Measurements from ENCODE around the gene UBE2G2. TPM values are rescaled to one million over a fixed set of nuclear protein-coding genes. Genes with fewer than 3 reads are reported as not detected.
"Not testable (repeated sequence)": the region's sequence is repeated elsewhere in the genome, so short reads cannot be mapped to it uniquely, and the experiment has no call there.

Gene UBE2G2
- total RNA-seq, 1 experiment from 2014 or later: 68.3 TPM

DNA sequence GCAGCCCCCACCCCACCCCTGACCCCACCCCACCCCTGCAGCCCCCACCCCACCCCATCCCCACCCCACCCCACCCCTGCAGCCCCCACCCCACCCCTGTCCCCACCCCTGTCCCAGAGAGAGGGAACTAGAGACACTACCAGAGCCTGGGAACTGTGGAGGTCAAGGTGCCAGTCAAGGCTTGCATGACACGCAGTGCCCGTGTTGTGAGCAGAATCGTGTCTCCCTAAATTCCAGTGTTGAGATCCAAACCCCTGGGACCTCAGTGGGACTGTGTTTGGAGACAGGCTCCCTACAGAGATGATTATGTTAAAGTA lies 34.7 kb upstream of the UBE2G2 start:
- DNase-seq (ENCODE audit: low spot score): no peak

DNA sequence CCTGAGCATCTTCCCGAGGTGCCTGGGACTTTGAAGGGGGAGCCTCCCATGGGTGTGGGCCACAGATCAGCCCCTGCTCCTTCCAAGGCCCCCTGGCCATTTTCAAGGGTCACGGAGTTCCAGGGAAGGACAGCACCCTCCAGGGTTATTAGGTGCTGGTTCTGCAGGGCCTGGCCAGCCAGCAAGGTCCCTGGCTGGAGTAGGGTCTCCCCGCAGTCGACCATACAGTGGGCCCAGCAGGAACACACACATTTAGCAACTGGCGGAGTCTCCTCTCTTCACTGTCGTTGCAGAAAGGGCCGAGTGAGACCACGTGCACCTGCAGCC lies 34.0 kb upstream of the UBE2G2 start:
- DNase-seq (ENCODE audit: low spot score): no peak

DNA sequence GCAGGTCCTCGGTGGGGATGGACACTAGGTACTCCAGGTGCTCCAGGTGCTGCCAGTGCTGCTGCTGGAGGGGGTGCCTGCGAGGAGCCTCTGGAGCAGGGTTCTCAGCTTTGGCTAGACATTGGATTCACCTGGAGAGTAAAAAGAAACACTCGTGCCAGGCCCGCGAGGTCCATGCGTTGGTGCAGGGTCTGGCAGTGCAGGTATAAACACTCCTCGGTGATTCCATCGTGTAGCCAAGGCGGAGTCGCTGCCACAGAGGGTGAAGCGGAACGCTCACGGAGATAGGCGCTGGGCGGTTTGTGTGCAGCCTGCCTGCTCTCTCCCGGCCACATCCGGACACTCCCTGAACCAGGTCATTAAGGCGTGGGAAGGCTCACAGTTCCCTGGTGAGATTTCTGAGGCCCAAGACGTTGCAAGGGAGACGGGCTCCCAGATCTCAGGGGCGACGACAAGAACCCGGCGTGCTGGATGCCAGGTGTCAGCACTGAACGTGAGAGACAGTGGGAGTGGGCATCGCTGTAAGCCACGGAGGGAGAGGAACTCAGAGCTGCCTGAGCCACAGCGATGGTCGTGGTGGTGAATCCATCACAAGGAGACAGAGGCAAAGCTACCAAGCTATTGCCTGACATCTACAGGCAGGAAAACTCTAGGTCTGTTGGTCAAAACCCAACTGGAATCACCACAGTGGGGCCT lies 33.5 kb upstream of the UBE2G2 start:
- no peak for DNase-seq (ENCODE audit: low spot score)

DNA sequence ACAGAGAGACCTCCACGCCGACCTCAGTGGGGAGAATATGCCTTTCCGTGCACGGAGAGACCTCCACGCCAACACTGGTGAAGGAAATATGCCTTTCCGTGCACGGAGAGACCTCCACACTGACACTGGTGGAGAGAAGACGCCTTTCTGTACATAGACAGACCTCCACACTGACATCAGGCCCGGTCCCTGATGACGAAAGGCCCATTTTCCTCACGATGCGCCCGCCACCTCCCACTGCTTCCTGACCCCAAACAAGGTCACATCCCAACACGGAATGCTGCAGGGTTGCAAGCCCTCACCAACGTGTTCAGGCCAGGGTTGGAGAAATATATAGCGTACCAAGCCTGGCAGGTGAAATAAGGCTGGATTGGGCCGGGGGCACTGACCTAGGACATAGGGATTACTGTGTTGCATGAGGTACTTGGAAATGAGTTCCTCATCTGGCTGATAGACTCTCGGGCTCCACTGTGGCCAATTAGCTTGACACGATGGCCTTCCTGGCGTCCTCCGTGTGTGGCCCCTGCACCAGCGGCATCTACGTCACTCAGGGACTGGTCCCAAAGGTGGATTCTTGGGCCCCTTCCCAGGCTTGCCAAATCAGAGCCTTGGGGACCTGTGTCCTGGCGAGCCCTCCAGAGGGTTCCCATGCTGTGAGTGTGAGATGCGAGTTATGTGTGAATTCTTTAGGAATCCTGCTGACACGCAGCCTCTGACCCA lies 32.8 kb upstream of the UBE2G2 start:
- DNase-seq (ENCODE audit: low spot score): no peak

DNA sequence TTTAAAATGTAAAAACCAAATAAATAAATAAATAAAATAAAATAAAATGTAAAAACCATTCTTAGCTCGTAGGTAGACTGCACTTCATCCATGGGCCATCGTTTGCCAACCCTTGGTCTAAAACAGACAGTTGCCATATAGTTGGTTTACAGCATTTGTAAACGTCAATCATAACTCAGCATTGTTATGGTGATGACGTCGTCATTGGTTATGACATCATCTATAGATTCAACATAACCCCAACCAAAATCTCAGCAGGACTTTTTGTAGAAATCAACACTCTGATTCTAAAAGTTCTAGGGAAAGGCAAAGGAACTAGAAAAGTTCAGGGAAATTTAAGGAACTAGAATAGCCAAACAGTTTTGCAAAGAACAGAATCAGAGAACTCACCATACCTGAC lies 32.0 kb upstream of the UBE2G2 start:
- DNase-seq (ENCODE audit: low spot score): no peak

DNA sequence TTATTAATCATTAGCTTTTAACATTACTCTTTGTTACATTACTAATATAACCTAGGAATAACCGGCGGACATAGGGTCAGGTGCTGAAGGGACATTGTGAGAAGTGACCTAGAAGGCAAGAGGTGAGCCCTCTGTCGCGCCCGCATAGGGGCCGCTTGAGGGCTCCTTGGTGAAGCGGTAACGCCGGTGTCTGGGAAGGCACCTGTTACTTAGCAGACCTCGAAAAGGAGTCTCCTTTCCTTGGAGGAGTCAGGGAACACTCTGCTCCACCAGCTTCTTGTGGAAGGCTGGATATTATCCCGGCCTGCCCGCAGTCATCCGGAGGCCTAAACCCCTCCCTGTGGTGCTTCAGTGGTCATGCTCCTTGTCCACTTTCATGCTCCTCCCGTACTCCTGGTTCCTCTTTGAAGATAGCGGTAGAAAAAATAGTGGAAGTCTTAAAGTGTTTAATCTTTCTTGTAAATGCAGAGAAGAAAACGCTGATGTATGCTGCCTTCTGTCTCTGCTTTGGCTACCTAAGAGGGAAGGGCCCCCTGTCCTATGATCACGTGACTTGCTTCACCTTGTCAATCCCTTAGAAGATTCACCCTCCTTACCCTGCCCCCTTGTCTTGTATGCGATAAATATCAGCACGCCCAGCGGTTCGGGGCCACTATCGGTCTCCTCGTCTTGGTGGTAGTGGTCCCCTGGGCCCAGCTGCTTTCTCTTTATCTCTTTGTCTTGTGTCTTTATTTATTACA lies 31.1 kb upstream of the UBE2G2 start:
- DNase-seq (ENCODE audit: low spot score): not testable (repeated sequence)

DNA sequence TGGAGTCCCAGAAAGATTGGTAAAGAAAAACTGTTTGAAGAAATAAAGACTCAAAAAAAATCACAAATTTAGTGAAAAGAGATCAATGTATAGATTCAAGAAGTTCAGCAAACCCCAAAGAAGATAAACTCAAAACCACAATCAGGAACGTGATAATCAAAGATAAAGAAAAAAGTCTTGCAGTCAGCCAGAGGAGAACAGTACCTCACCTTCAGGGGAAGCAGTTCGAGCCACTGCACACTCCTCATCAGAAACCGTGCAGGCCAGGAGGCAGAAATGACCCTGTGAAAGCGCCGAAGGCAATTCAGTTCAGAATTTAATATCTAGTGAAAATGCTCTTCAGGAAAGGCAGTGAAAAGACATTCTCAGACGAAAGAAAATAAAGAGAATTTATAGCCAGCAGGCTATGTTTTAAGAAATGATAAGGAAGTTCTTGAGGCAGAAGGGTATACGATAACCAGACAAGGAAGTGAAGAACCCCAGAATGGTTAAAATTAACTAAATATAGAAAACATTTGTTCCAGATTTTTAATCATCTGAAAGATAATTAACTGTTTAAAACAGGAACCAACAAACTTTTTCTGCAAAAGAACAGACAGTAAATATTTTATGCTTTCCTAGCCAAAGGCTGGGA lies 29.7 kb upstream of the UBE2G2 start:
- DNase-seq (ENCODE audit: low spot score): no peak

DNA sequence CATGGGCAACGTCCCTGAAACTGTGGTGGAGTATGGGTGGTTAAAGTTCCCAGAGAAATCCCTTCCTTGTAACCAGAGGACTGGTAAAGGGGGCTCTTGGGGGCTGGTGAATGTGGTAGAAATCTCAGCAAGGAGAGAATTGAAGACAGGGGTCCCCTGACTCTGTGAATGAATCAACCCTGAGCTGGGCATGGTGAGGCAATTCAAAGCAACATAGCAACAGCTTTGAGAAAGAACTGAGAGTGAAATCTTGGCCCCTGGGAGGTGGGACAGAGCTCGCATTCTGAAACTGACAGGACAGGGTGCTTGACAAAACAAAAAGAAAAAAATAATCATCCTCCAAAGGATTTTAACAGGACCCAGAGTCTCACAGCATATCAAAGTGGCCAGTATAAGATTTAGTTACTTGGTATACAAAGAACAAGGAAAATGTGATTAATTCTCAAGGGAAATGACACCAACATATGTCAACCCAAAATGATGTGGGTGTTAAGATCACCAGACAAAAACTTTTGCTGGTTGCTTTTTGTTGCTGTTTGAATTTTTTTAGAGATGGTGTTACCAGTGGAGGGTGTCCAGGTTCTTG lies 28.0 kb upstream of the UBE2G2 start:
- DNase-seq (ENCODE audit: low spot score): no peak

DNA sequence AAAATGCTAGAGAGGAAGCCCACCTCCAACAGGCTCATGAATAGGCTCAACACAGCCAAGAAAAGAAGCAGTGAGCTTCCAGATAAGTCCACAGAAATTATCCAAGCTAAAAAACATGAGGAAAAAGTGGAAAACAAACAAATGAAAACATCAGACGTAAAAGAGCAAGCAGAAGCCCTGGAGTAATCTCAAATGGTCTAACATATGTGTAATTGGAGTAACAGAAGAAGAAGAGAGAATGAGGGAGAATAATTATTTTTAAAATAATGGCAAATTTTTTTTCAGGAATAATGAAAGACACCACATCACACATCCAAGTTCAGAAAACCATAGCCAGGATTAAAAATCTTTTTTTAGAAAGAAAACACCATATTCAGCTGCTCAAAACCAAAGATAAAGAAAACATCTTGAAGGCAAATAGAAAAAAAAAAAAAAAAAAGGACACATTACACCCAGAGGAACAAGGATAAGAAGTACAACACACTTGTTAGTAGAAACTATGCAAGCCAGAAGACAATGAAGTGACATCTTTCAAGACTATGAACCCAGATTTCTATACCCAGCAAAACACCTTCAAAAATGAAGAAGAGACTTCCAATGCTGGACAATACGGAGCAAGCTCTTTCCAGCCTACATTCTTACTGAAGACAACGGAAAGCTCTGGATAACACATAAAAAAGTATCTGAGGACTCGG lies 26.9 kb upstream of the UBE2G2 start:
- DNase-seq (ENCODE audit: low spot score): no peak

DNA sequence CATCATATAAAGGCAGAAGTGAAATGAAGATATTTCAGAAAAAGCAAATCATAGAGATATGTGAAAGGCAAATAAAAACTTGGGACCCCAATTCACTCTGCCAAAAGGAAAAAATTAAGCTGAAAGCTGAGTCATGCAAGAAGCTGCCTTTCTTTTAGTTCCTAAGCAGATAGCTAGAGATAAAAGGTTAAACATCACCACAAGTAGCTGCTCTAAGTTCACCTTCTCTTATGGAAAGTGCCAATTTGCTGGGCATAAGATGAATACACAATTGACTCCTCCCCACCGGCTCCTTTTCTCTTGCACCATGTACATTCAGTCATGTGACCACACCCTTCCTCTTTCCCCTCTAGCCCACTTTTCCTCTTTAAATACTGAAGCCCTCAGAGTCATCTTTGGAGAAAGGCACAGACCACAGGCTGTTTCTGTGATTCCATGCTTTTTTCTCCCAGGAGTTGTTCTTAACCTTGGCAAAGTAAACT lies 21.6 kb upstream of the UBE2G2 start:
- DNase-seq (ENCODE audit: low spot score): no peak

DNA sequence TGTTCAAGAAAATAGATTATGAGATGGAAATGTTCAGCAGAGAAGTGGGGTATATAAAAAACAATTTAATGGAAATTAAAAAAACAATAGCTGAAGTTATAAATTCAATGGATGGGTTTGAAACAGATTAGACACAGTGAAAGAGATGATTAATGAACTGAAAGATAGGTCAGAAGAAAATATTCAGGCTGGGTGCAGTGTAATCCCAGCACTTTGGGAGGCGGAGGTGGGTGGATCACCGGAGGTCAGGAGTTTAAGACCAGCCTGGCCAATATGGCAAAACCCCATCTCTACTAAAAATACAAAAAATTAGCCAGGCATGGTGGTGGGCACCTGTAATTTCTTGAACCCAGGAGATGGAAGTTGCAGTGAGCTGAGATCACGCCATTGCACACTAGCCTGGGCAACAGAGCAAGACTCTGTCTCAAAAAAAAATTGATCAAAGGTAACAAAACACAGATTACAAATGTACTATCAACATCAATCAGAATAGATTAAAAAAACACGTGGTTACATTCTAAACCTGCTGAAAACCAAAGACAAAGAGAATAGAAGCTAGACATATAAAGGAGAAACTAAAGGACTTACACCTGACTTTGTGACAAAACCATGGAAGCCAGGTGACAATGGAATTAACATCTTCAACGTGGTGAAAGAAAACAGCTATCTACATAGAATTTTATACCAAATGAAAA lies 21.0 kb upstream of the UBE2G2 start:
- DNase-seq (ENCODE audit: low spot score): no peak

DNA sequence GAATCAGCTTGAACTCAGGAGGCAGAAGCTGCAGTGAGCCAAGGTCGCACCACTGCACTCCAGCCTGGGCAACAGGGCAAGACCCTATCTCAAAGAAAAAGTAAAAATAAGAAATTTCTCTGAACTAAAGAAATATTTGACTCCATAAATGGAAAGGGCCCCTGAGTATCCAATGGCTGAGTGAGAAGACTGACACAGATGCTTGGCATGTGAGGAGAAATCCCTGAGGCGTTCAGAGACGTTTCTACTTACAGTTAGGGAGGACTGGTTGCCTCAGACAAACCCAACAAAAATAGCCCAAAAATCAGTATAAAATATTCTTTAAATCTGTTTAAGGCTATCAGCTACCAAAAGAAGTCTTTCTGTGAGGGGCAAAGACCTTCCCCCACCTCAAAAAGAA lies 19.2 kb upstream of the UBE2G2 start:
- DNase-seq (ENCODE audit: low spot score): no peak

DNA sequence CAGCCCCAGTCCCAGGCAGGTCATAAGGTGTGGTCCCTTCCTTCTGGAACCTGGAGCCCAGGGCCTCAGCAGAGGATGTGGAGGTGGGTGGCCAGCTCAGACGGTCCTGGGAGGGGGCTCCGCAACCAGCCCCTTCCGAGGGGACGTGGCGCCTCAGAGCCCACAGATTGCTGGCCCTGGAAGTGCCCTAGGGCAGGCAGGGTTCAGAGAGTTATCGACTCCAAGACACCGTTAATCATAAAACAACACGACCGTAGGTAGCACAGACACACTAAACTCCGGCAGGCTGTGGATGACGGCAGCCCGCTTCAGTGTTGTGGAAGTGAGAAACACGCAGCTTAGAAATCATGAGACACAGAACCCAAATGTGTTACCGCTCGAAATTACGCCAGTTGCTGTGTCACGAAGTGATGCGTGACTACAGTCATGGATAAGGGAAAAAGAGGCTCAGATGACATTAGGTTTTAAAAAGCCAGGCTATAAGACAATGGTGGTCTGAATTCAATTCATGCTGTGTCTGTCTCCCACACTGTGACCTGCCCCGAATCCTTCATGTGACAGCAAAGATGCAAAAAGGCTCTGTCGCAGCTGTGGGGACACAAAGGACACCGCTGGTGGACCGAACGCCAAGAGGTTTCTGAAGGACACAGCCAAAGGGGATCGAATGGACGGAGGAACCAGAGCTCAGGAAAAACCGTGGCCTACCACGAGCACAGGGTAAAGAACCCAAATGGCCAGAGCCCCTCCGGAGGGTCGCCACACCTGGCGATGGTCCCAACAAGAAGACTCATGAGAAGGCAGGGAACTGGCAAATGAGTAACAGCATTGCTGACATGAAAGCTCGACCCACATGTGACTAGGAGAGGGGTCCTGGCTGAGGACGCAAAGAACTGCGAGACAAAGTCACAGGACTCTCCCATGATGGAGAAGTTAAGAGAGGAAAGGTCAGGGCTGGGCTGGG lies 17.9 kb upstream of the UBE2G2 start:
- no peak for DNase-seq (ENCODE audit: low spot score)

DNA sequence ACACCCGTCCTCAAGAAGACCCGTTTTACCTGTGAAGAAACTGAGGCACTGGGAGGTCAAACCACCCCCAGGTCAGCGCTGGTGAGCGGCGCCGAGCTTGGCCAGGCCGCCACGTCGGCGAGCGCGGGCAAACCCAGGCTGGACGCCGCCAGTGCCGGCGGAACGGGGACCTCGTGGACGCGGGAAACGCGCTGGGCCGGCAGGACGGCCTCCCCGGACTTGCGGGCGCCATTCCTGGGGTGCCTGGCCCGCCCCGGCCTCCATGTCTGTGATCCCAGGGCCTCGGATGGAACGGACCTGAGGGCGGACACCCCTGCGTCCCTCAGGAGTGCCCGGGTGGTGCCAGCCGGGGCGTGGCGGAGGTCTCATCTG lies 17.0 kb upstream of the UBE2G2 start:
- DNase-seq (ENCODE audit: low spot score): no peak

DNA sequence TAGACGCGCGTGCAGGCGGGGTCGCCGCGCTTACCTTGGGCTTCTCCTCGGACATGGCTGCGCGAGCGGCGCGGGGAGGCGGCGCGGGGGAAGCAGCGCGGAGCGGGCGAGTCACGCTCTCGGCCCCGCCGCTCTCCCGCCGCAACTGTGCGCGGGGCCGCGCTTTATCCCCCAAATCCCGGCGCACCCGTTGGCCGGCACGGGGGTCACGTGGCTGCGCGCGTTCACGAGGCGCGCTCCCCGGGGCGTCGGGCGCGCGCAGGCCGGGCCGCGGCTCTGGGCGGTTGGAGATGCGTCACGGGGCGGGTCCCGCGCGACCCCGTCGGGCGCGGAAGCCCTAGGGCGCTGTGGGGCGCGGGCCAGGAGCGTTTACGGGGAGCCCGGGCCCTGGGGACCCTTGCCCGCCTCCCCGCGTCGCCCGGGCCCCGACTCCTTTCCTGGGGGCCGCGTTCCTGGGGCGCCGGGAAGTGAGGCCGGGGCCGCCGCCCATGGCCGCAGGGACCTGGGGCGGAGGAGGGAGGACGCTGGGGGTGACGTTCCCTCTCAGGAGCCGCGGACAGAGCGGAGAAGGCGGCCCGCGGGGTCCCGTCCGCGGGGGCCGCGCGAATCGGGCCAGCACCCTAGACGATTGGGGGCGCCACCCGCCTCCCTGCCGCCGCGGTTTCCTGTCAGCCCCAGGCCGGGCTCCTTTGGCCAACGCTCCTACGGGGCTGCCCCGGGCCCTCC lies 16.5 kb upstream of the UBE2G2 start, which contains the start of gene SUMO3:
TSS of gene SUMO3 (minus strand) at position 149 of the 726 bp plus-strand sequence. CDS start at position 55, 94 bp downstream.
- peak; percentile 40 for DNase-seq (ENCODE audit: low spot score)

DNA sequence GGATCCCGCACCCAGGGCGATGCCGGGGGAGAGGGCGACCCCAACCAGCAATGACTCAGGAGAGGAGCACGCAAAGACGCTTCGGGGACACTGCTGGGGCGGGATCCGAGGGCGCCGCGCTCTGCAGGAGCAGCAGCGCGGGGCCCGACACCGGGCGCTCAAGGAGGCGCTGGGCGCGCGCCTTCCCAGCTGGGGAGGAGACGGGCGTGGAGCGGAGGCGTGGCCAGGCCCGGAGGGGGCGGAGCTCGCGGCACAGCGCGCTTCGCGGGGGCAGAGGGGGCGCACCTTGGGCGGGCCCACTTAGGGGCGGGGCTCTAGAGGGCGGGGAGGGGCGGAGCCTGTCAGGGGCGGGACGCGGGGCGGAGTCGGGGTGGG lies 15.9 kb upstream of the UBE2G2 start:
- peak; percentile 60 for DNase-seq (ENCODE audit: low spot score)

DNA sequence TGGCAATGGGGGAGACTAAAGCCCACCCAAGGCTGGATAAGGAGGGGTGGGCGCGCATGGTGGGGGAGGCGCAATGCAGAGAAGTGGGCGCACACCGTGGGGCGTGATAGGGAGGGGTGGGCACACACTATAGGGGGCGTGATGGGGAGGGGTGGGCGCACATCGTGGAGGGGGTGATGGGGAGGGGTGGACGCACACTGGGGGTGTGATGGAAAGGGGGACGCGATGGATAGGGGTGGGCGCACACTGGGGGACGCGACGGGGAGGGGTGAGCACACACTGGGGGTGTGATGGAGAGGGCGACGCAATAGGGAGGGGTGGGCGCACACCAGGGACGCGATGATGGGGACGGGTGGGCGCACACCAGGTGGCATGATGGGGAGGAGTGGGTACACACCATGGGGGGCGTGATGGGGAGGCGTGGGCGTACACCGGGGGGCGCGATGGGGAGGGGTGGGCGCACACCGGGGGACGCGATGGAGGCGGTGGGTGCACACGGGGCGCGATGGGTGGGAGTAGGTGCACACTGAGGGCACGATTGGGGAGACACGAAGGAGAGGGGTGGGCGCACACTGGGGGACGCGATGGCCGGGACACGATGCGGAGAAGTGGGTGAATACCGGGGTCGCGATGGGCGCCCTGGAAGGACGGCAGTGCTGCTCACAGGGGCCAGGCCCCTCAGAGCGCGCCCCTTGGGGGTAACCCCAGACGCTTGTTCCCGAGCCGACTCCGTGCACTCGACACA lies 15.3 kb upstream of the UBE2G2 start:
- DNase-seq (ENCODE audit: low spot score): no peak

Data from A172 (cell line).